Activated CD4-positive, alpha-beta T cell treated with anti-CD3 and anti-CD28 coated beads, Interleukin-2, Interleukin-6, amounts not matched to agents 100 ng/mL and 50 ng/mL, durations not matched to agents 16 hours and 8 hours (primary cell): ENCODE measurements around the gene PPFIA4.
A peak's percentile ranks its signal among the peaks of the same experiment; 100 is the strongest.
"Not testable (repeated sequence)": the region's sequence is repeated elsewhere in the genome, so short reads cannot be mapped to it uniquely, and the experiment has no call there.

ENCODE experiments used
- DNase-seq: peaks from one replicate; pipeline ENCODE4 v3.0.0-alpha.2; 2020

PPFIA4 gene

GRCh38 chr1:203017692-203018091, 8.6 kb upstream of the PPFIA4 start:
- no peak for DNase-seq

- not testable (repeated sequence) for DNase-seq
These were observed 3.4 kb upstream of the PPFIA4 start for GRCh38 chr1:203022855-203023254.

- DNase-seq: no peak
These were observed 633 bp upstream of the PPFIA4 start for GRCh38 chr1:203025686-203026030.

DNA sequence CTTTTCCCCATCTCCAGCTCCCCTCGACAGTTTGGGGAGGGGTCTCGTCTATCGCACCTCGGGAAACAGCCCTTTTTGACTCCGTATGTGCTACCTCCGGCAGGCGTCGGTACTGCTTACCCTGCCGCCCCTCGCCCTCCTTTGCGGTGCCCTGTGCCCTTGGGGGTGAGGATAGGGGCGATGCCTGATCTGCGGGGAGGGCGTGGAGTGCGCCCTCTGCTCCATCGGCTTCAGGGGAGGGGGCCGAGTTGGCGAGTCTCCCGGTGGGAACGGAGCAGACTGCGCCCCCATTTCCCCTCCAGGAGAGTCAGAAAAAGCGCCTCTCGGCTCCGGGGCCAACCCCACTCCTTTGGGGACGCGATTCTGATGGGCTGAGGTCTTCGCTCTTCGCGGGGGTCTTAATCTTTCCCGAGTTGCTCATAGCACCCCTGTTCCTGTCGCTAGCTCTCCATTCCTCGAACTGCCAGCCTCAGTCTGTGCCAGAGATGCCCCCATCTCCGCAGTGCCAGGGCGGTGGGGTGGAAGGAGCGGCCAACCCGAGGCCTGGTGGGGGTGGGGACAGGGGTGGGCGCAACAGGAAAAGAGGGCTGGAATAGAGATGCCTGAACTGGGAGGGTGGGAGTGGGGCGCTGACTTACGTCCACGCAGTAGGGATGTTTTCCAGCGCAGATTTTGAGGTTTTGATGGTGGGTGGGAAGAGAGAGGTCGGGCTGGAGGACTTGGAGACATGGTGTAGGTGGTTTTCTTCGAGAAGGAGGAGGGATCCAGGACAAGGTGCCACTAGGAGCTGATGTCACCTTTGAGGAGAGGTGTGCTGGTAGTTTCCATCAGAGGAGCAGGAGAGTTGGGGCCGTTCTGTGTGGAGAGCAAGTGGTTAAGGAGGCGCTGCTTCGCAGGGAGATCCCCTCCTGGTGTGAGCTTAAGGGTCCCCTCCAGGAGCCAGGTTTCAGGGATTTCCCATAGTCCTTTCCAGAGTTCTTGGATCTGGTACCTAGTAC, 674 bp downstream of the PPFIA4 start:
- DNase-seq: no peak

- DNase-seq: no peak
These were observed 1.9 kb downstream of the PPFIA4 start for GRCh38 chr1:203028067-203028783.

DNA sequence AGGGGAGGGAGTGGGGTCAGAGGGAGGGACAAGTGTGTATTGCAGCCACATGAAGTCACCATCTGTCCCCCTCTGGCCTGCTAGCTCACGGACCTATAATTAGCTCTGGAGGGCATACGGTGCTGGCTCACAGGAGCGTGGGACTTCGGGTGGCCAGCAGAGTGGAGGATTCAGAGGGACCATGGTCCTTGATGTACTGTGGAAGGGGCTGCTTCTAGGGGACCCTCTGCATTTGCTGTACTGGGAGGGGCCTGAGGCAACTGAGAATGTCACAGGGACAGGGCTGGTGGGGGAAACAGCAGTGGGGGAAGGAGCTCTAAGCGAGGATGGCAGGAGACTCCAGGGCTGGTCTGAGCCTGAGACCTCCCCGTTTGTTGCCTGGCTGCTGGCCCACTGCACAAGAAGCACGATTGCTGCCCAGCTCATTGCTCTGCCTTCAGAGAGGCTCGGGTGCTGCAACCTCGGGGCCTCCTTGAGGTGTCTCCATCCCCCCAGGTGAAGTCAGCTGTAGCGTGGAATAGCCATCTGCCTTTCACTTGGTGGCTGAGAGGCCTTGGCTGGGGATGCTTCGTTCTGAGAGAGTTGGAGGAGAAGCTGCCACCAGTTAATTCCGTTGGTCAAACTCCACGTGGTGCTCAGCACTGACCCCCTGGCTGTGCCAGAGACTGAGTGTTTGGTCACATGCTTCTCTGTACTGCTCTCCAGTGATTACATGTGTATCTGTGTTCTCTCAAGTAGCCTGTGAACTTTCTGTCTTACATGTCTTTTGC, 2.7 kb downstream of the PPFIA4 start:
- no peak for DNase-seq

- DNase-seq: no peak
These were observed 5.2 kb downstream of the PPFIA4 start for GRCh38 chr1:203031467-203031866.

GRCh38 chr1:203033287-203033686, 7.0 kb downstream of the PPFIA4 start:
- no peak for DNase-seq

DNA sequence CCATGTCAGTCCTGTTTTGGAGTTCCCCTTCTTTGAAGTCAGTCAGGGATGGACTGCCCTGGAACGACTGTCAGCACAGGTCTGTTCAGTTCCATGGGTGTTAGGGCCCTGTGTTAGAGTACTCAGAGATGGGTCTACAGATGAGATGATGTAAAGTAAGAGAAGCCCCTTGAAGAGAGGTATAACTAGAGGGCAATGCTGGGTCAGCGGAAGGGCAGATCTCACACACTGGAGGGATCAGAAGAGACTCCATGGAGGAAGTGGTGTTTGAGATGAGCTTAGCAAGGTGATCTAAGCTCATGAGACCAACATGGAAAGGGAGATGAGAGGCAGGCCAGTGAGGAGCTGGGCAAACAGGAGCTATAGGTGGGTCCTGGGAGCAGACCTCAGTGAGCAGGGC, 7.6 kb downstream of the PPFIA4 start:
- no peak for DNase-seq

DNA sequence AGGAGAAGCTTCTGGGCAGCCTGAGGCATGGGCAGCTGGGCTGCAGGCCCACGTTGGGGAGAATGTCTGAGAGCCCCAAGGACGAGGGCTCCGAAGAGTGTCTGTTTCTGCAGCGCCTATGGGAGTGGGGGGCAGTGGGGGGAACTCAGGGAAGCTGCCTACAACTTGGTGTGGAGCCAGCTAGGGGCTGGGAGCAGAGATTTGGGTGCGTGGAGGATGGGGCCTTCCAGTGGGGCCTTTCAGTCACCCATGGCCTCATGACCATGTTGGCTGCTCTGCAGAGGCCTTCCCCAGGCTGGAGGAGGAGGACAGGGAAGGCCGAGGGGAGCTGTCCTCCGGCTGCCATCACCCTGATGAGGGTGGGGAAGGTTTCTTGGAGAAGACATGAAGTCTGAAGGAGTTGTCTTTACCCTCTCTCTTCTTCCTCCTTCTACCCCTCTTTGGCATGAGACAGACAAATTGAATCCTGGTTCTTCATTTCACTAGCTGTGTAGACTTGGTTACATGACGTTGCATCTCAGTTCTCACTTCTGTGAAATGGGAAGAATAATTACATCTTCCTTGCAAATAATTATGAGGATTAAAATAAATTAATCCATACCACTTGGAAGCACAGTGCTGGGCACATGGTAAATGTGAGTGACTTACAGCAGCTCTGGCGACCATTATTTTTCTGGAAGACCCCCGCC, 8.3 kb downstream of the PPFIA4 start:
- DNase-seq: no peak

GRCh38 chr1:203035111-203036000, 9.1 kb downstream of the PPFIA4 start:
- DNase-seq: no peak

- DNase-seq: no peak
These were observed 9.8 kb downstream of the PPFIA4 start for GRCh38 chr1:203036135-203036534.

DNA sequence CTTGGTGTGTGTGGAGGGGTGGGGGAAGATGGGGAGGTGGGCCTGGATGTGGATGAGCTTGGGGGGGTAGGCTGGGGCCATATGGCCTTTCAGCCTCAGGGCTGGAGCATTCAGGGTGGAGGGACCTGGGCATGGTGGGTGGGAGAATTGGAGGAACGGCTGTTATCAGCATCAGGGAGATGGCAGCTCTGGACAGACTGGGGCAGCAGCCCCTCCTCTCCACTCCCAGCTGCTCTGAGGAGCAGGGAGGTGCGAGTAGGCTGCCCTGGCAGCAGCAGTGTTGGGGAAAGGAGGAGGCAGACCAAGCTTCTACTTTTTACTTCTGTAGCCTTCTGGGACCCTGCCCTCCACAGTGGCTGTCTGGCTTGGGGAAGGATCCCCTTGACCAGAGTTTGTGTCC, 10.2 kb downstream of the PPFIA4 start:
- no peak for DNase-seq

GRCh38 chr1:203037509-203038190, 11.4 kb downstream of the PPFIA4 start:
- no peak for DNase-seq

GRCh38 chr1:203038217-203038741, 12.0 kb downstream of the PPFIA4 start:
- no peak for DNase-seq

- peak; percentile 72 for DNase-seq
These were observed 12.8 kb downstream of the PPFIA4 start for GRCh38 chr1:203038891-203039608.

DNA sequence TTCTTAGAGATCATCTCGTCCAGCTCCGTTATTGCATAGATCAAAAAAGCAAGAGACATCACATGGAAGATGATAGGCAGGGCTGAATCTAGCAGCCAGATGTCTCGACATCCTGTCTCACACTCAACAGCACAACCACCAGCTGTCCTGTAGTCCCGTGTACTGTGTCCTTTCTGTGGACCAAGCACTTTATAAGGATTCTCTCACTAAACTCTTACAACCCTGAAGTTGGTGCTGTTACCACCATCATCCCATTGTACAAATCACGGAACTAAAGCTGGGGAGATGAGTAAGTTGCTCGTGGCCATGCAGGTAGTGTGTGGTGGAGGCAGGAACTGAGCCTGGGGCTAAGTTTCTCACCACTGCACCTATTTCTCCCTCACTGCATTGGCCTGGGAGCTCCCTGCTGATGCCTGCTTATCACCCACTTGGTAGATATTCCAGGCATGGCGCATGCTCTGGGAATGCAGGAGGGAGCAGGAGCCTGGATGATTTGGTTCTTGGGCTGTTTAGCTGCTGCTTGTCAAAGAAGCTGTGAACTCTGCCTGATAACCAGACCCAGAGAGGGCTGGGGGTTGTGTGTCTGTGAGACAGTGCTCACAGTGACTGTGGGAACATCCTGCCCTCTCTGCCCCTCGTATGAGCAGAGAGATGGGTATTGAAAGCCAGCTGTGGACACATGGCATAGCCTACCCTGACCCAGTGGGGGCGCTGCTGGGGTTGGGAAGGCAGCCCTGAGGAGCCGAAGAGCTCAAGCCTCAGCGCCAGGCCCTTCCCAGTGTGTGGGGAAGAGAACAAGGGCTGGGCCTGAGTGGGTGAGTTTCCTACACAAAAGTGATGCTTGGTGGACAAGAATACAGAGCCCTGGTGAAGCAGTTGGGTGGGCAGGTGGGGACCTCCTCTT, 13.6 kb downstream of the PPFIA4 start:
- no peak for DNase-seq

GRCh38 chr1:203040513-203041275, 14.4 kb downstream of the PPFIA4 start:
- no peak for DNase-seq
